Uterus (tissue), 2 donors: ENCODE data around the gene RECQL.

Experiments used
- CTCF ChIP-seq, 4 experiments: fragments of 200-600 bp in 2 of 4; fragments of 450-650 bp in 2 of 4; sonication (generic) in 2 of 4; IDR thresholded peaks; one replicate each; pipeline ENCODE4 v1.5.1; 2016 to 2019; ENCODE audit warnings: antibody characterized with exemption in 4 of 4, mild to moderate bottlenecking in 2 of 4, moderate library complexity in 1 of 4
- POLR2A ChIP-seq, 2 donors: fragments of 450-650 bp; IDR thresholded peaks; one replicate each; pipeline ENCODE4 v1.6.1; 2016; ENCODE audit warnings: antibody characterized with exemption in 2 of 2, mild to moderate bottlenecking in 1 of 2, moderate library complexity in 1 of 2

- TF ChIP-seq CTCF (IDR thresholded peaks at IDR 0.05): no peak
- no peak for TF ChIP-seq POLR2A (IDR thresholded peaks at IDR 0.05)
Observed at GRCh38 chr12:21528953-21529352, 27.5 kb upstream of the RECQL start.
